ENCODE data around the gene RNF128. TPM values are rescaled to one million over a fixed set of nuclear protein-coding genes. Genes with fewer than 3 reads are reported as not detected.

Gene RNF128
- total and polyA plus RNA-seq, 2 of the 13 experiments (the other 11 are each of a cell fraction or from before 2014, with no cell fraction given), result 18.5 to 43.5 TPM

DNA sequence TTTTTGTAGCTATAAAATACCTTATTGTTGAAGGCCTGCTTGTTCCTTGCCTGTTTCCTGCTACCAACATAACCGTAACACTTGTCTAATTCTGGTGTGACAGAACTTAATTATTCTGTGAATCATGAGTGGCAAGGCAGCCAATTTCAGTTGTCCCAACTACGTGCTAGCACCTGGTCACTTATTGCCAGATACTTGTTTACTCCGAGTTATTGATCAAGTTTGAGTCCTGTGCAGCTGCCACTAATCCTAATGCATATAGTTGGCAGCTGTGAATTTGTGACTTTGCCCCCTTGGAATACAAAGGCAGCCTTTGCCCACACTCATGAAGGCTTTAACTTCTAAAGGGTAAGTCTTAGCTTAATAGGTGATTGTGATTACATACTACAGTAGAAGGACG, 7.8 kb upstream of the RNF128 start:
- ChIA-PET POLR2A (interaction anchor here (1.4 to 3.8 kb wide), 3 partner anchors 8 to 26 kb away, joined by 4 to 28 read pairs (median 20); partner anchors contain the start of gene RNF128), CTCF (ENCODE audit: low intra/inter-chr PET ratio, low total read pairs) (no interaction called here)
- peak overlapping the region in 1 of 3 experiments; percentile 16; a peak in 1 of 6 replicates for H3K4me3 ChIP-seq (replicated peaks in 1 of 3; ENCODE audit: insufficient read depth in 1 of 3, low read depth in 2 of 3, low read length in 3 of 3)
- H3K79me2 ChIP-seq (ENCODE audit: insufficient read depth, low read length), result no peaks in the 10 kb centered on the region
- peaks cover 50% of the 10 kb centered on the region for H3K4me1 ChIP-seq (ENCODE audit: insufficient read depth, low read length)
- peak overlapping the region; percentile 63 for H3K27ac ChIP-seq (ENCODE audit: extremely low read length, insufficient read depth, low read length)
- H4K20me1 ChIP-seq (ENCODE audit: insufficient read depth, low read length), result no peaks in the 10 kb centered on the region
- H3K36me3 ChIP-seq (replicated peaks in 1 of 2; ENCODE audit: control insufficient read depth in 1 of 2, insufficient read depth in 2 of 2, low read length in 2 of 2), result no peaks in the 10 kb centered on the region
- no peak overlapping the region for H3K9ac ChIP-seq (ENCODE audit: insufficient read depth, low read depth, low read length)
- no peak overlapping the region for H2AFZ ChIP-seq (ENCODE audit: low read length)
- H3K27me3 ChIP-seq (ENCODE audit: control insufficient read depth in 1 of 2, insufficient read depth in 2 of 2, low read length in 2 of 2), result no peaks in the 10 kb centered on the region
- in situ Hi-C loops (cut with HindIII; ENCODE audit: extremely low pct_ligation_motif_present, low pct_unique_long_range_greater_than_20kb) (no loop called here), intact Hi-C loops (cut with micrococcal nuclease; ENCODE audit: unreplicated experiment) (no loop called here)
- peak overlapping the region; percentile 74 for H3K4me2 ChIP-seq (ENCODE audit: low read depth, low read length)
- no peaks in the 10 kb centered on the region for H3K9me3 ChIP-seq (ENCODE audit: low read length)
- DNase-seq (ENCODE audit: low spot score) (peak; percentile 78), FAIRE-seq (peak; percentile 56), ATAC-seq (peak; percentile 88)
- no TSS peak for BruUV-seq (replicated peaks)
- 10% methylated on average over 4 of the region's 4 CpGs for WGBS (ENCODE audit: low lambda C conversion rate)
- TF ChIP-seq ZSCAN9 (CRISPR knock-in tag; IDR thresholded peaks at IDR 0.05; ENCODE audit: borderline replicate concordance) (no peak), ZMYM4 (CRISPR knock-in tag; IDR thresholded peaks at IDR 0.05) (peak; percentile 22; the same call in 1 of the 2 replicates), POGZ (CRISPR knock-in tag; IDR thresholded peaks at IDR 0.05) (peak; percentile 40; the same call in 1 of the 2 replicates), FOSL2 (CRISPR knock-in tag; IDR thresholded peaks at IDR 0.05) (0 out of 2 replicates have a peak, but pooled peaks have one; percentile 14), FOXA3 (CRISPR knock-in tag; IDR thresholded peaks at IDR 0.05) (peak; percentile 67), SOX6 (IDR thresholded peaks at IDR 0.05) (no peak), SOX6 (CRISPR knock-in tag; IDR thresholded peaks at IDR 0.05) (peak; percentile 75), ZNF773 (CRISPR knock-in tag; IDR thresholded peaks at IDR 0.05; ENCODE audit: borderline replicate concordance) (no peak), TBX3 (IDR thresholded peaks at IDR 0.05; ENCODE audit: borderline replicate concordance) (peak; percentile 74; the same call in 1 of the 2 replicates), MTA3 (CRISPR knock-in tag; IDR thresholded peaks at IDR 0.05) (no peak), DPF2 (CRISPR knock-in tag; IDR thresholded peaks at IDR 0.05; ENCODE audit: borderline replicate concordance, low read depth) (peak; percentile 66), ELF3 (CRISPR knock-in tag; IDR thresholded peaks at IDR 0.05) (0 out of 2 replicates have a peak, but pooled peaks have one; percentile 17), FOXJ3 (CRISPR knock-in tag; IDR thresholded peaks at IDR 0.05; ENCODE audit: borderline replicate concordance) (0 out of 2 replicates have a peak, but pooled peaks have one; percentile 39), ZNF331 (CRISPR knock-in tag; IDR thresholded peaks at IDR 0.05) (0 out of 2 replicates have a peak, but pooled peaks have one; percentile 26), NCOA2 (CRISPR knock-in tag; IDR thresholded peaks at IDR 0.05) (peak; percentile 54; the same call in 1 of the 2 replicates), MEIS1 (CRISPR knock-in tag; IDR thresholded peaks at IDR 0.05; ENCODE audit: borderline replicate concordance) (no peak), HMG20A (CRISPR knock-in tag; IDR thresholded peaks at IDR 0.05; ENCODE audit: borderline replicate concordance) (peak; percentile 17; the same call in 1 of the 2 replicates), ZNF264 (CRISPR knock-in tag; IDR thresholded peaks at IDR 0.05) (peak; percentile 64; the same call in 1 of the 2 replicates), PCBP2 (optimal IDR thresholded peaks at IDR 0.05; ENCODE audit: low read depth, low read length, poor library complexity, severe bottlenecking) (no peak), TBX2 (CRISPR knock-in tag; IDR thresholded peaks at IDR 0.05; ENCODE audit: borderline replicate concordance) (peak; percentile 83)
- TF ChIP-seq, protein P1, sequence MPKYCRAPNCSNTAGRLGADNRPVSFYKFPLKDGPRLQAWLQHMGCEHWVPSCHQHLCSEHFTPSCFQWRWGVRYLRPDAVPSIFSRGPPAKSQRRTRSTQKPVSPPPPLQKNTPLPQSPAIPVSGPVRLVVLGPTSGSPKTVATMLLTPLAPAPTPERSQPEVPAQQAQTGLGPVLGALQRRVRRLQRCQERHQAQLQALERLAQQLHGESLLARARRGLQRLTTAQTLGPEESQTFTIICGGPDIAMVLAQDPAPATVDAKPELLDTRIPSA (CRISPR knock-in tag; IDR thresholded peaks at IDR 0.05; ENCODE audit: borderline replicate concordance), result no peak
- TF ChIP-seq, protein P2, sequence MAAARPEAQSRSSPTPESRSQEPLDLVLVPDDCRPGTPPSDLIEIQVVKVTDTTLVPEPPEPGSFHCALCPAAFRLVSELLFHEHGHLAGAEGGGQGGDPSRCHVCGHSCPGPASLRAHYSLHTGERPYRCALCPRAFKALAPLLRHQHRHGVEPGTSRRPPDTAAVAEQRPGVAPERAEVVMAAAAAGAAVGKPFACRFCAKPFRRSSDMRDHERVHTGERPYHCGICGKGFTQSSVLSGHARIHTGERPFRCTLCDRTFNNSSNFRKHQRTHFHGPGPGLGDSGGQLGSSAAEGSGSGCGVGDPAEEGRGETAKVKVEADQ (CRISPR knock-in tag; IDR thresholded peaks at IDR 0.05; ENCODE audit: borderline replicate concordance), result no peak
- TF ChIP-seq, protein P3, sequence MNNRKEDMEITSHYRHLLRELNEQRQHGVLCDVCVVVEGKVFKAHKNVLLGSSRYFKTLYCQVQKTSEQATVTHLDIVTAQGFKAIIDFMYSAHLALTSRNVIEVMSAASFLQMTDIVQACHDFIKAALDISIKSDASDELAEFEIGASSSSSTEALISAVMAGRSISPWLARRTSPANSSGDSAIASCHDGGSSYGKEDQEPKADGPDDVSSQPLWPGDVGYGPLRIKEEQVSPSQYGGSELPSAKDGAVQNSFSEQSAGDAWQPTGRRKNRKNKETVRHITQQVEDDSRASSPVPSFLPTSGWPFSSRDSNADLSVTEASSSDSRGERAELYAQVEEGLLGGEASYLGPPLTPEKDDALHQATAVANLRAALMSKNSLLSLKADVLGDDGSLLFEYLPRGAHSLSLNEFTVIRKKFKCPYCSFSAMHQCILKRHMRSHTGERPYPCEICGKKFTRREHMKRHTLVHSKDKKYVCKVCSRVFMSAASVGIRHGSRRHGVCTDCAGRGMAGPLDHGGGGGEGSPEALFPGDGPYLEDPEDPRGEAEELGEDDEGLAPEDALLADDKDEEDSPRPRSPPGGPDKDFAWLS (CRISPR knock-in tag; IDR thresholded peaks at IDR 0.05; ENCODE audit: borderline replicate concordance), result no peak

All from HepG2 (cell line).